T-helper 1 cell treated with Interleukin-12 subunit alpha and Interleukin-12 subunit beta and Interleukin-4 antibody, amounts not matched to agents 30 μg/mL and 1 μg/mL, for 36 hours (primary cell): ENCODE measurements around the gene ZNF337.

Experiments
- H3K27ac Mint-ChIP-seq: one replicate; pipeline ENCODE4 v1.8.0; 2021; ENCODE audit warnings: mild to moderate bottlenecking, mixed read lengths
- H3K27me3 Mint-ChIP-seq: one replicate; pipeline ENCODE4 v1.8.0; 2021; ENCODE audit warnings: low read depth, mixed read lengths
- H3K36me3 Mint-ChIP-seq: one replicate; pipeline ENCODE4 v1.8.0; 2021; ENCODE audit warnings: low read depth, mixed read lengths
- H3K4me1 Mint-ChIP-seq: one replicate; pipeline ENCODE4 v1.8.0; 2021; ENCODE audit warnings: low read depth, mixed read lengths
- H3K4me3 Mint-ChIP-seq: one replicate; pipeline ENCODE4 v1.8.0; 2021; ENCODE audit warnings: mild to moderate bottlenecking, moderate library complexity, mixed read lengths
- H3K9me3 Mint-ChIP-seq: one replicate; pipeline ENCODE4 v1.8.0; 2021; ENCODE audit warnings: mixed read lengths

ZNF337 gene

GRCh38 chr20:25626779-25627178 lies 69.9 kb downstream of the ZNF337 start:
- H3K4me1 Mint-ChIP-seq, result peaks cover 18% of the 10 kb centered on the region
- H3K4me3 Mint-ChIP-seq, result no peak overlapping the region
- no peak overlapping the region for H3K27ac Mint-ChIP-seq
- peaks cover 38% of the 10 kb centered on the region for H3K9me3 Mint-ChIP-seq
- H3K36me3 Mint-ChIP-seq, result peaks cover 12% of the 10 kb centered on the region
- H3K27me3 Mint-ChIP-seq, result no peaks in the 10 kb centered on the region

- H3K4me3 Mint-ChIP-seq, result peak overlapping the region; percentile 90
- H3K9me3 Mint-ChIP-seq, result peaks cover 22% of the 10 kb centered on the region
- H3K36me3 Mint-ChIP-seq, result peaks cover 12% of the 10 kb centered on the region
- no peaks in the 10 kb centered on the region for H3K27me3 Mint-ChIP-seq
- peak overlapping the region; percentile 93 for H3K27ac Mint-ChIP-seq
- H3K4me1 Mint-ChIP-seq, result peaks cover 27% of the 10 kb centered on the region
These were observed 72.1 kb downstream of the ZNF337 start for GRCh38 chr20:25624500-25624939.
